Measurements from ENCODE around the gene NASP.

DNA sequence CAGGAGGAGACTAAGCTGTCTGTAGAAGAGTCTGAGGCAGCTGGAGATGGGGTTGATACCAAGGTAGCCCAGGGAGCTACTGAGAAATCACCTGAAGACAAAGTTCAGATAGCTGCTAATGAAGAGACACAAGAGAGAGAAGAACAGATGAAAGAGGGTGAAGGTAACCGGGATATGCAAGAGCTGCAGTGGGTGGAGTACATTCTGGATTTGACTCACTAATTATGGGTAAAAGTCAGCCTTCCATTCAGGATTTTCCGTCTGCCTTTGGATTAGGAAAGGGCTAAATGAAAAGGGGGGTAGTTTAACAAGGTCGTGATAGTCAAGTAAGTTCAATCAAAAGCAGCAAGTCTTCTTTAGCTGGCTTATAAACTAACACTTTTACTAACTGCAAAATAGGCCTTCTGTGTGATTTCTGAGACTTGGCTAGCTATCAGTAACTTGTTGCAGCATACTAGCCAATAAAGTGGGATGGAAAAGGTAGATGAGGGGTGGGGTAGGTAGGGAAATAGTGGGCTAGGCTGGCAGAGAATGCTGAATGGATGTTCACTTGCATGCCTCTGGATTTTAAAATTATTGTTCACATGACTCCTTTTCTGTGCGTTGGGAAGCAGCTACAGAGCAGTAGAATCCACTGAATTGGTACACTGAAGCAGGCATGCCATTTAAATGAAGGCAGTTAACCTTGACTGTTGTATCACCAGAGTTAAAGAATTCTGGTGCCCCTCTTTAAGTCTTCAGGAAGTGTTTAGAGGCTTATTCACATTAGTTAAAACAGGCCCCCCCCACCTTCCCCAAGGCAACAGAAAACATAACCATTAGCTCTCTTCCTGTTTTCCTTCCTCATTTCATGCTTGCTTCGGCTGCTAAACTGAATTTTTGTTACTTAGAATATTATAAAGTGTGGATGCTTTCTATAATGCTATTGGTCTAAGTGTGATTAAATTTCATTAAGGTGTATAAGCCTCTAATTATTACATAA lies 24.6 kb downstream of the NASP start:
- TF ChIP-seq, protein P1, sequence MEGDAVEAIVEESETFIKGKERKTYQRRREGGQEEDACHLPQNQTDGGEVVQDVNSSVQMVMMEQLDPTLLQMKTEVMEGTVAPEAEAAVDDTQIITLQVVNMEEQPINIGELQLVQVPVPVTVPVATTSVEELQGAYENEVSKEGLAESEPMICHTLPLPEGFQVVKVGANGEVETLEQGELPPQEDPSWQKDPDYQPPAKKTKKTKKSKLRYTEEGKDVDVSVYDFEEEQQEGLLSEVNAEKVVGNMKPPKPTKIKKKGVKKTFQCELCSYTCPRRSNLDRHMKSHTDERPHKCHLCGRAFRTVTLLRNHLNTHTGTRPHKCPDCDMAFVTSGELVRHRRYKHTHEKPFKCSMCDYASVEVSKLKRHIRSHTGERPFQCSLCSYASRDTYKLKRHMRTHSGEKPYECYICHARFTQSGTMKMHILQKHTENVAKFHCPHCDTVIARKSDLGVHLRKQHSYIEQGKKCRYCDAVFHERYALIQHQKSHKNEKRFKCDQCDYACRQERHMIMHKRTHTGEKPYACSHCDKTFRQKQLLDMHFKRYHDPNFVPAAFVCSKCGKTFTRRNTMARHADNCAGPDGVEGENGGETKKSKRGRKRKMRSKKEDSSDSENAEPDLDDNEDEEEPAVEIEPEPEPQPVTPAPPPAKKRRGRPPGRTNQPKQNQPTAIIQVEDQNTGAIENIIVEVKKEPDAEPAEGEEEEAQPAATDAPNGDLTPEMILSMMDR (IDR thresholded peaks at IDR 0.05 in 8 of 11, conservative IDR thresholded peaks at IDR 0.05 in 3 of 11), result no peak
- TF ChIP-seq POLR2AphosphoS5 (IDR thresholded peaks at IDR 0.05) (no peak), POLR2A (IDR thresholded peaks at IDR 0.05) (no peak)

Data from spleen (tissue), 7 donors.